ENCODE data around the gene GNGT2. TPM values are rescaled to one million over a fixed set of nuclear protein-coding genes. Genes with fewer than 3 reads are reported as not detected.
"Not testable (repeated sequence)": the region's sequence is repeated elsewhere in the genome, so short reads cannot be mapped to it uniquely, and the experiment has no call there.

The GNGT2 gene
- total RNA-seq, 1 donor from 2014 or later, result 2.9 TPM

DNA sequence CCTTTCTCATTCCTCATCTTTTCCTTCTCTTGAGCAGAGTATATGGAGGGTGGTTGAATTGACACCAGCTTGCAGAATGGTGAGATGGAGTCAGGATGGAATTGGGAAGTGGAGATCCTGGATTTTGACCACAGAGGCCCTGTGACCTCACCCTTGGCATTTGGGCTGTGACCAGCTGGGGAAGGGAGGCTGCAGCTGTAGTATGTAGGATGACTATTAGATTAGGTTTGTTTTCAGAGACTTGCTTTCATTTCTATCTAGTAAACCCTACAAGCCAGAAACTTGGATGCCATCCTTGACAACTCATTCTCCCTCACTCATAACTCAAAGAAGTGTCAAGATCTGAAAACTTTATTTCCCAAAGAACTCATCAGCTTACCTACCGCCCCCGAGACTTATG, 5.9 kb downstream of the GNGT2 start:
- DNase-seq (ENCODE audit: low spot score), result no peak

DNA sequence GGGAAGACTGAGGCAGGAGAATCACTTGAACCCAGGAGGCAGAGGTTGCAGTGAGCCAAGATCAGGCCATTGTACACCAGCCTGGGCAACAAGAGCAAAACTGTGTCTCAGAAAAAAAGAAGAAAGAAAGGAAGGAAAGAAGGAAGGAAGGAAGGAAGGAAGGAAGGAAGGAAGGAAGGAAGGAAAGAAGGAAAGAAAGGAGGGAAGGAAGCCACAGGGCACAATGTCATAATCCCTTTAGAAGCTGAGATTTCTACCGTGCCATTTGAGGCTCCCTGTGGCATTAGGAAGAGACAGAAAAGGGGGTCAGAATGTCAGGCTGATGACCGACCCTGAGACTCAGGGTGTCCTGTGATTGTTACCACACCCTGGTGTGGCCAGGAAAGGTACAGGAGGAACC, 6.6 kb downstream of the GNGT2 start:
- no peak for DNase-seq (ENCODE audit: low spot score)

DNA sequence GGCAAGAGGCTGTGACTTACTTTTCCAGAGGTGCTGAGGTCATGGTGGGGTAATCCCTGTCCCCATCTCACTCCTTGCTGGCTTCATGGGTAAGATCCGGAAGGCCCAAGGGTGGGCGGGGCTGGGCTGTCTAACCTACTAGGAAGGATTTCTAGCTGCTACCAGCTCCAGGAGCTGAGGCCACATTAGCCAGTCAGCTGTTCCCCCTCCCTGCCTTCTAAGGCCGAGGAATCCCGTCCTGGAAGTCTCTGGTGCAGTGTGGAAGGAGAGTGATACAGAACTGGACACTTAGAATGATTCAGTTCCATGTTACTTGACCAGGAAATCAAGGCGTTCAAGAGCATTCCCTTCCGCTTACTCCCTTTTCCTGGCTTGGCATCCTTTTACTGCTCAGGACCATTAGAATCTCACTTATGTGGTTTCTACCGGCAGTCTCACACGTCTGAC, 8.9 kb downstream of the GNGT2 start:
- DNase-seq (ENCODE audit: low spot score), result no peak

DNA sequence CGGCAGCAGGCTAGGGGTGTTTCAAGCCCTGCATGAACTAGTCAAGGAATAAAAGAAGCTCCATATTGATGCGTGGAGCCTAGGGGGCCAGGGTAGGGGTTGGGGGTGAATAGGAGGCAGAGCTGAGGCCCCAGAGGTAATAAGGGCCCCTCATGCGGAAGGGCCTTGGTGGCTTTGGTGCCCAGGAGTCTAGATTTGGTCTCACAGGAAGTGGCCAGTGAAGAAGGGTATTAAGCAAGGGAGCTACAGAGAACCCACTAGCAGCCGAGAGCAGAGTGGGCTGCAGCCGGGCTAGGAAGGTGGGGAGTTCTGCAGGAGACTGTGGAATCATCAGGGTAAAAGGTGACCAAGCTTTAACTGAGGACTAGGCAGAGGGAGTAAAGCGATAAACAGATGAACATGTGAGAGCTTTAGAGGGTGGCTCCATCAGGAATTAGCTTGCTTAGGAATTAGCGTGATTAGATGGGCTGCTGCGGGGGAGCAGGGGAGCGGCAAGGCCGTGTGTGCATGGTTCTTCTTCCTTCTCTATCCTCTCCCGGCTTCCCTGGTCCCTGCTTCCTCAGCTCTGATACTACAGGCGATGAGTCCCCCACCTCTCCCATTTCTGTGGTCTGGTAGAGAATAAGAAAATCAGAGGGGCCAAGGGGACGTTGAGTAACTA, 9.8 kb downstream of the GNGT2 start:
- DNase-seq (ENCODE audit: low spot score), result no peak

GRCh38 chr17:49198211-49198610, 12.2 kb downstream of the GNGT2 start:
- no peak for DNase-seq (ENCODE audit: low spot score)

- DNase-seq (ENCODE audit: low spot score), result no peak
Measured at GRCh38 chr17:49197346-49197998, 12.9 kb downstream of the GNGT2 start.

DNA sequence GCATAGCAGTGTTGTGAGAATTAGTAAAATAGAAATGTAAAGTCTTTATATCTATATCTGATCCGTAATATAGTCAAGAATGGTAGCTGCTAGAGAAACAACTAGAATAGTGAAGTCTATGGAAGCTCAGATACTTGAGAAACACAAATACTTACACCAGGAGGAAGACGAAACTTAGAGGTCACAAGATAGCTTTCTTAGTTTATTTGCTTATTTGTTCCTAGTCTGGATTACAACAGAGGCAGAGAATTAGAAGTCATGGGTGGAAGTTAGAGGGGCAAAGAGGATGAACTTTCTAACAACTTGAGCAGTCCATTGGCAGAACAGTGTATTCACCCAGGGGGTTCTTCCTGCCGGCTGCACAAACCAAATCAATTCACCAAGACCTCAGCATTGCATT, 13.9 kb downstream of the GNGT2 start:
- no peak for DNase-seq (ENCODE audit: low spot score)

DNA sequence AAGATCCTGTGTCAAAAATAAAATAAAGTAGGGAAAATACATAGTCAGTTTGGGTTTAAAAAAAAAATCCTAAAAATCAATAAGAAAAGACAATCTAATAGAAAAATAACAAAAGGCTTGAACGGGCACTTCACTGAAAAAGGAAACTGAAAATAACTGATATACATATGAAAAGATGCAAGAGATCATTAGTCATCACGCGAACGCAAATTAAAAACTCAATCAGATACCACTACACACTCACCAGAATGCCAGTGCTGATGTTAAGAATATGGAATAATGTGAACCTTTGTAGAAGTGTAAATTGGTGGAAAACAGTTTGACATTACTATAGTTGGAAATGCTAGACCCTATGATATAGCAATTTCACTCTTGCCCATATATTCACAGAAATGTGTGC, 14.6 kb downstream of the GNGT2 start:
- DNase-seq (ENCODE audit: low spot score), result no peak

GRCh38 chr17:49194297-49194607, 16.1 kb downstream of the GNGT2 start:
- DNase-seq (ENCODE audit: low spot score), result no peak

- peak; percentile 62 for DNase-seq (ENCODE audit: low spot score)
Measured at GRCh38 chr17:49193513-49194296, 16.7 kb downstream of the GNGT2 start.

- peak; percentile 96 for DNase-seq (ENCODE audit: low spot score)
Measured at GRCh38 chr17:49191917-49192741, 18.2 kb downstream of the GNGT2 start.

DNA sequence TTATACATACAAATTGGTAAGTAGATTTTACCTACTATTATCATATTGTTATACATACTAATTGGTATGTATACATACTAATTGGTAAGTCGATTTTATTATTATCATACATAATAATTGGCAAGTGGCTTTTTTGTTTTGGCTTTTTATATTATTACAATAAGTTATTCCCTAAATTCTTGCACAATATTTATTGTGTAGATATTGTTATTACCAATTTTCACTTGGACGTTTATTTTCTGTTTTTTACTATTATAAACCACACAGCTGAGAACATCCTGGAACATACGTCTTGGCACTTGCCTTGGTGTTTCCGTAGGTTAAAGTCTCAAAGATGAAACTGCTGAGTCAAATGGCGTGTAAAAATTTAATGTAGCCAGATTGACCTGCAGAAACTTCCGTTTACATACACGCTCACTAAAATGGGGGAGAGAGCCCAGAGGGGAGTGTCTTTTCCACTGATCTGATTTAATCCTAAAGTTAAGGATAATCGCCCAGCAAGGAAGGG, 18.9 kb downstream of the GNGT2 start:
- DNase-seq (ENCODE audit: low spot score), result no peak

DNA sequence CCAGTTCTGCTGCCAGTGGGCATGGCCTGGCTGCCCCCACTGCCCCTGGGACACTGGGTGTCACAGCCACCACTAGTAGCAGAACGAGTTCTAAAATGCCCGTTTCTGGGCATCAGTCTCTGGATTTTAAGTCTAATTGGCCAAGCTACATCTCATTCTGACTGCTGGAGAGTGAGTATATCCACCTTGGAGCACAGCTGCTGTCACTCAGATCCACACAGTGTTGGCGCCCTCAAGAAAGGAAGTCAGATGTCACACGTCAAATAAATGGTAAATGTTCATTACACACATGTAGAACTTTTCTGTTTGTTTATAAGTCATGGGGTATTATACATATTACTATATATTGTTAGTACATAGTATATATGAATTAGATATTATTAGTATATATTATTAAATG, 19.4 kb downstream of the GNGT2 start:
- no peak for DNase-seq (ENCODE audit: low spot score)

DNA sequence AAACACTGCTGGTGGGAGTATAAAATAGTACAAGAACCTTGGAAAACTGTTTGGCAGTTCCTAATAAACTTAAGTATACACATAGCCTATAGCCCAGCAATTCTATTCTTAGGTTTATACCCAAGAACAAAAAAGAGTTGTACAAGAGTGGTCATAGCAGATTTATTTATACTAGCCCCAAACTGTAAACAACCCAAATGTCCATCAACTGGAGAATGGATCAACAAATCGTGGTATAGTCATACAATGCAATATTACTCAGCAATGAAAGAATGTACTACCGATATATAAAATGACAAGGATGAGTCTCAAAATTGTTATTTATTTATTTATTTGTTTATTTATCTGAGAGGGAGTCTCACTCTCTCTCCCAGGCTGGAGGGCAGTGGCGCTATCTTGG, 23.1 kb downstream of the GNGT2 start:
- DNase-seq (ENCODE audit: low spot score), result no peak

GRCh38 chr17:49185381-49185780, 25.0 kb downstream of the GNGT2 start:
- not testable (repeated sequence) for DNase-seq (ENCODE audit: low spot score)

- not testable (repeated sequence) for DNase-seq (ENCODE audit: low spot score)
Measured at GRCh38 chr17:49184522-49184921, 25.9 kb downstream of the GNGT2 start.

DNA sequence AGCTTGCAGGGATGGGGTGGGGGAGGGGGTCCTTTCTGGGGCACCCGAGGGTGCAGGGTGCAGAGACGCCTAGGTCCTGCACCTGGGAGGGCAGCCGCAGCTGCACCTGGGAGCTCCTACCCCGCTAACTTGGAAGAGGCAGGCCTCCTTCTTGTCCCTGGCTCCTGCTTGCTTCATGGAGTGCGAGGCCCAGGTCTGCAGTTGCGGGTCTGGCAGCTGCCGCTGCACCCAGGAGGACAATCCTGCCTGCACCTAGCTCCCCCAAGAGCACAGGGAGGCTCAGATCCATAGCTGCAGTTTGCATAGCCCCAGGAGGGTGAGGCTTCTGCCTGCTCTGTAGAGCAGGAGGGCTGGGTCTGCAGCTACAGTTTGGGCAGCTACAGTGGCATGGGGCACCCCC, 26.6 kb downstream of the GNGT2 start:
- DNase-seq (ENCODE audit: low spot score), result no peak

GRCh38 chr17:49183341-49183740, 27.0 kb downstream of the GNGT2 start:
- DNase-seq (ENCODE audit: low spot score), result no peak

DNA sequence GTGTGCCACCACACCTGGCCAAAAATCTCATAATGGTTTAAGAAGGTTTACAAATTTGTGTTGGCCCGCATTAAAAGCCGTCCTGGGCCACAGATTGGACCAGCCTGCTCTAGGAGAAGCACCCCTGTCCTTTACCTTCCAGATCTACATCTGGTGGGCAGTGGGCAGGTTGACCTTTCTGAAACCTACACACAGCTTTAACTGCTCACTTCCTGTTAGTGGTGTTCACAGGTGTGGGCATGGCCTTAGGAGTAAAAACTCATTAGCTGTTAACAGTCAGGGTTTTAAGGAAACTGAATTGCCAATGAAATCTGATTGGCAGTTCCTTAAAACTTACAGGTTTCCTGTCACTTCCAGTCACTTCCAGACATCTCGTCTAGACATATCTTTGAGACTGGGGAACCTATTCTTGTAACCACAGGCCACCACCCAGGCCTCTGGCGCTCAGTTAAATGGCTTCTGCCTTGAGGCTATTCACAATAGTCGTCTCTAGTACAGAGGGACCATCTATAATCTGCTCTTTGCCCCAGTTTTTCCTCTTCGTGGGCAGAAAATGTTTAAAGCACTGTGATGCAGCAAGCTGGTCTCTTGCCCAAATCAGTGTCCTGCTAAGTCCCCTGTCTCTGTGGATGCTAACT, 29.3 kb downstream of the GNGT2 start:
- DNase-seq (ENCODE audit: low spot score), result no peak

DNA sequence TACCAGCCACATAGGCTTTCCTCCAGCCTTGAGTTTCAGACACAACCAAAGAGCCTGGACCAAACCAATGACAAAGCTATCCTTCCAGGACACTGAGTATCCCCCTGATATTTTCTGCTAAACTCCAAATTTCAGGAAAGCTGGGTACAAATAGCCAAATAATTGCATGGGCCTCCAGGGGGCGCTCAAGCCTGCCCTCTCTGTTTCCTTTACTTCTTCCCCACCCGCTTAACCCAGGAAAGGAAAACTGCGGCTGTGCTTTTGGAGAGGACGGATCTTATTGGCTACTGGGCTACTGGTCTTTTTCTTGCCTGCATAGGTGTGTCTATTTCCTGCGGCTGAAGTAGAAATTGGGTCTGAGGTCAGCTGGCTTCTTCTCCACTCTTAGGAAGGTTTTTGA, 30.1 kb downstream of the GNGT2 start:
- peak; percentile 53 for DNase-seq (ENCODE audit: low spot score)

DNA sequence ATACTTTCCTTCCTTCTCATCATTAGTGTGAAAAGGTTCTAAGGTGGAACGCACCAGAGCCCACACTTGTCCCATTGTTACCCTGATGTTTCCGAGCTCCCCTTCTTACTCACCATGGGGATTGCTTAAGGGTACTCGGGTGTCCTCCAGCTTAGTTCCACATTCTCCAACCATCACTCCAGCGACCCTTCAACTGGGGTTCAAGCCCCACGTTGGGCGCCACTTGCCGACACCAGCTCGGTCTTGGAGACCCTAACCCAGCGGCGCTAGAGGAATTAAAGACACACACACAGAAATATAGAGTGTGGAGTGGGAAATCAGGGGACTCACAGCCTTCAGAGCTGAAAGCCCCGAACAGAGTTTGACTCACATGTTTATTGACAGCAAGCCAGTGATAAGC, 34.4 kb downstream of the GNGT2 start:
- DNase-seq (ENCODE audit: low spot score), result not testable (repeated sequence)

All from ureter (tissue), 1 donor.